Kidney tubule cell (primary cell): ENCODE data around the gene CA10.

Experiments
- DNase-seq: peaks from one replicate; pipeline ENCODE4 v3.0.0-alpha.2; 2018; ENCODE audit warnings: low spot score

Gene CA10

GRCh38 chr17:52147431-52147830, 11.1 kb downstream of the CA10 start:
- DNase-seq: peak; percentile 77

GRCh38 chr17:52145476-52145875, 13.0 kb downstream of the CA10 start:
- peak; percentile 90 for DNase-seq

- no peak for DNase-seq
Observed at GRCh38 chr17:52143542-52143941, 15.0 kb downstream of the CA10 start.

- DNase-seq: no peak
Observed at GRCh38 chr17:52140601-52141000, 17.9 kb downstream of the CA10 start.

GRCh38 chr17:52138752-52139151, 19.8 kb downstream of the CA10 start:
- no peak for DNase-seq

GRCh38 chr17:52138350-52138749, 20.2 kb downstream of the CA10 start:
- DNase-seq: peak; percentile 54

- DNase-seq: no peak
Observed at GRCh38 chr17:52136166-52136565, 22.3 kb downstream of the CA10 start.

- DNase-seq: peak; percentile 90
Observed at GRCh38 chr17:52134641-52135040, 23.9 kb downstream of the CA10 start.

- DNase-seq: peak; percentile 73
Observed at GRCh38 chr17:52128721-52129120, 29.8 kb downstream of the CA10 start.

- DNase-seq: peak; percentile 39
Observed at GRCh38 chr17:52124993-52125392, 33.5 kb downstream of the CA10 start.

- DNase-seq: no peak
Observed at GRCh38 chr17:52124561-52124960, 34.0 kb downstream of the CA10 start.

- no peak for DNase-seq
Observed at GRCh38 chr17:52120465-52120864, 38.0 kb downstream of the CA10 start.

GRCh38 chr17:52110923-52111581, 47.5 kb downstream of the CA10 start:
- DNase-seq: no peak

GRCh38 chr17:52106638-52107261, 51.8 kb downstream of the CA10 start:
- peak; percentile 51 for DNase-seq

- peak; percentile 64 for DNase-seq
Observed at GRCh38 chr17:52106072-52106471, 52.4 kb downstream of the CA10 start.

- peak; percentile 66 for DNase-seq
Observed at GRCh38 chr17:52105591-52105990, 52.9 kb downstream of the CA10 start.

GRCh38 chr17:52096056-52096455, 62.5 kb downstream of the CA10 start:
- DNase-seq: no peak

GRCh38 chr17:52084176-52084575, 74.3 kb downstream of the CA10 start:
- no peak for DNase-seq

GRCh38 chr17:52079496-52079895, 79.0 kb downstream of the CA10 start:
- no peak for DNase-seq

GRCh38 chr17:52071712-52072111, 86.8 kb downstream of the CA10 start:
- no peak for DNase-seq

GRCh38 chr17:52064791-52065211, 93.7 kb downstream of the CA10 start:
- DNase-seq: peak; percentile 77

- DNase-seq: no peak
Observed at GRCh38 chr17:52049496-52049895, 109.0 kb downstream of the CA10 start.

- DNase-seq: no peak
Observed at GRCh38 chr17:52049051-52049450, 109.5 kb downstream of the CA10 start.
